Upper lobe of right lung (tissue), 1 donor: ENCODE data around the gene MAML3. TPM values are rescaled to one million over a fixed set of nuclear protein-coding genes. Genes with fewer than 3 reads are reported as not detected.
A peak's percentile ranks its signal among the peaks of the same experiment; 100 is the strongest.

Experiments used
- ATAC-seq: fragments of 200-7000 bp; cut with Tn5 transposase; one replicate; pipeline ENCODE4 v1.9.1; 2020; ENCODE audit warnings: mild to moderate bottlenecking, moderate library complexity
- DNase-seq: peaks from one replicate; pipeline ENCODE4 v3.0.0-alpha.2; 2020
- H3K27ac ChIP-seq: fragments of 200-600 bp; one replicate; pipeline ENCODE4 v1.8.0; 2022
- H3K27me3 ChIP-seq: fragments of 200-600 bp; one replicate; pipeline ENCODE4 v1.8.0; 2022; ENCODE audit warnings: mild to moderate bottlenecking
- H3K36me3 ChIP-seq: fragments of 200-600 bp; one replicate; pipeline ENCODE4 v1.8.0; 2022
- H3K4me1 ChIP-seq: fragments of 200-600 bp; one replicate; pipeline ENCODE4 v1.8.0; 2022
- H3K4me3 ChIP-seq: fragments of 200-600 bp; one replicate; pipeline ENCODE4 v1.8.0; 2022; ENCODE audit warnings: mild to moderate bottlenecking
- H3K9me3 ChIP-seq: fragments of 200-600 bp; one replicate; pipeline ENCODE4 v1.8.0; 2022
- CTCF ChIP-seq: fragments of 200-600 bp; IDR thresholded peaks from one replicate; pipeline ENCODE4 v1.8.0; 2022; ENCODE audit warnings: antibody characterized with exemption
- intact Hi-C: fragments of 100-400 bp; cut with DNase I; formaldehyde crosslinking; loops from one replicate; pipeline ENCODE4 v1.11.0; 2022
- total RNA-seq: library from RNA; stranded (reverse); fragmentation: NEBNext Ultra II Directional; extraction: Animal tissue kit (Norgen Biotek cat#: 25700); gene quantifications from one replicate; pipeline ENCODE4 v1.2.1, GENCODE V29; 2021
- donor health status: DM: no; HTN: yes; CAD: no; lungs with severe emphysema.

The MAML3 gene
- total RNA-seq, 1 donor from 2014 or later: 13.1 TPM

DNA sequence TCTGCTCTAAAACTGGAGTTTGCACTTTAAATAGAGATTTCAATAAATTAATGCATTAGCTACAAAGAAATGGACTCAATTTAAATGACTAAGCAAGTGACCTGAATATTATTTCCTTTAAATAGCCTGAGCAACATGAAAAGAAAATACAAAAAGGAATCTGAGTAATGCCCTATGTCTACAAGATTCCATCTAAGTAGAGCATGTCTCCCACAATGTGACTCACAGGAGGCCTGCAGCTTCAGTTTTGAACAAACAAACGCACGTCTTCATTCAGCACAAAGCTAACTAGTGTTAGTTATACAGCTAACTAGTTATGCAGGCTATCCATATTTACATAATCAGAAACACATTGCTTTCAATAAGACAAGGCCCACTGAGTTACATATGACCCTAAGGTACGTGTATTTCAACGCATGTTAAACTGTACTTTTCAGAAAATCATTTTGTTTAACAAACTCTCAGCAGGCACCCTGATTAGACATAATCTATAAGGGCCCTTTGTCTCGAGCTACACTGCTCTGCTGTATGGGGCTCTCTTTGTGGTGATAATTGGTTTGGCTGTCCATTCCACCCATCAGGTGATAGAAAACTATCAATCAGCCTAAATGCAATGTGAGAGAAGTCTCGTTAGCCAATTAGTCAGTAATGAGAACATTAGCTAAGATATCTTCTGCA, 116.5 kb downstream of the MAML3 start:
- no peaks in the 10 kb centered on the region for H3K27me3 ChIP-seq
- TF ChIP-seq CTCF: no peak
- no peaks in the 10 kb centered on the region for H3K36me3 ChIP-seq
- ATAC-seq: peak; percentile 82
- H3K4me1 ChIP-seq: peaks cover 10% of the 10 kb centered on the region
- intact Hi-C loops: no loop called here
- no peaks in the 10 kb centered on the region for H3K9me3 ChIP-seq
- DNase-seq: no peak
- no peak overlapping the region for H3K27ac ChIP-seq
- no peak overlapping the region for H3K4me3 ChIP-seq

DNA sequence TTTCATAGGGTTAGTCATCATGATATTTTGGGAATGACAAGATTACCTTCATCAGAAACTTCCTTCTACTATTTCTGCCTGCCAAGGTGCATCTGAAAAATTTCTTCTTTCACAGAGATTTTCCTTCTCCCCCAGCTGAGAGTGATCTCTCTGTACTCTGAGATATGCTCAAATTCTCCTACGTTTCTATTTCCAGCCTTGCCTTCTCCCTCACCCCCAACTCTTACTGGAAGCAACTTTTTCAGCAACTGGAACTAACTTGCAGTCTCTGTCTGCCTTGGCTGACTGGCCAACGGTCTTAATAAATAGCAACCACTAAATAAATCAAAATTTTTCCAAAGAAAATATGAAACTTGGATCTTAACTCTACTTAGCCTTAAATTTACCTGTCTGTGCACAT, 122.3 kb downstream of the MAML3 start:
- DNase-seq (no peak), ATAC-seq (no peak)
- Histone ChIP-seq H3K36me3 (no peaks in the 10 kb centered on the region), H3K4me1 (no peaks in the 10 kb centered on the region), H3K9me3 (no peaks in the 10 kb centered on the region), H3K27ac (no peak overlapping the region), H3K4me3 (no peak overlapping the region), H3K27me3 (no peaks in the 10 kb centered on the region)
- TF ChIP-seq CTCF: no peak
- intact Hi-C loops: no loop called here

DNA sequence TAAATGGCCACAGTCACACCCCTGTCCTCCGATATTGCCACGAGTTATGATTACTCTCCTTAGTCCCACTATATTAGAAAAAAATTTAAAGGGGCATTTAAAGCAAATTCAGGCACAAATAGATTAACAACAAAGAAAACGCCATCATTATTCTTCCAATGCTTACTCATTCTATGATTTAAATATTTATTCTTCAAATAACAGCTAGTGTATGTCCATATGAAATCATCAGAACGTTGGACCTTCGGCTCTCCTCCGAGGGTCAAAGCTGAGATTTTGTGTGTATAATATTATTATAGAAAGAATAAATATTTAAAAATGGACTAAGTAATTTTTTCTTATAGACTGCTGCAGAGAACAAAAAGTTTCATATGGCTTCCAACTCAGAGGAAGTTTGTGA, 122.9 kb downstream of the MAML3 start:
- ATAC-seq: no peak

DNA sequence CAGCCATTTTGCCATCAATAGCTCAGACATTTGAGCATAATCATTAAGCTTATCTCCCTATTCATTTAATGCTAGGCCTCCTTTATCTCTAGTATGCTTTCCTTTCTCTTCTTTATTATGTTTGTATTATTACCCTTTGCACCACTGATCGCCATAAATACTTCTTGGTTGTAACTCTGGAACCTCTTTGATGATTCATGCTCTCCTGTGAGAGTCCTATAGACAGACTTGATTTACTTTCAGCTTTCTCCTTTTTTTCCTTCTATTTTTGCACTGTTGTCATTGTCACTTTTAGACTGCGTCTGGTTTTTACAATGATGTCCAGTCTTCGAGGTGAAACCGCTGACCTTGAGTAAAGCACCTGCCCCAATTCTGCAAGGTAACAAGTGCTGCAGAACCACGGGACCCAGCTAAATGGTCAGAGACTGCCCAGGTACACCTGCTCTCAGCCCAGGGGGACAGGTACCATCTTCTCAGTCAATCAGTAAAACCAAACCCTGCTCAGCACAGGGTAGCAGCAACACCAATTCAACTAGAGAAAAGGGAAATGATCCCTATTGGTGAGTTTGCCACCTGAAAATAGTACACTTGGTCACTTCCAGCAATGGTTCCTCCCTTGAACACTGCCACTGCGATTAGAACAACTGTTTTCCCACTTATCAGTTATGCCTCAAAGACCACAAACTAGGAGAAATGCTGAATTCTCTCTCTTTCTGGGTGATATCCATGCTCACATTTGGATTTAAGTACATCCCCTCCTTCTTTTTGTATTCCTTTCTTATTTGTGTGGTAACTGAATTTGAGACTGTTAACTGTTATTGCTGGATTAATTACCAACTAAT, 125.1 kb downstream of the MAML3 start:
- ATAC-seq: no peak
- intact Hi-C loops: no loop called here

More for the DNA sequence above, 122.9 kb downstream of the MAML3 start:
- TF ChIP-seq CTCF: no peak
- DNase-seq: no peak
- Histone ChIP-seq H3K27ac (no peak overlapping the region), H3K9me3 (no peaks in the 10 kb centered on the region), H3K4me1 (no peaks in the 10 kb centered on the region), H3K36me3 (no peaks in the 10 kb centered on the region), H3K27me3 (no peaks in the 10 kb centered on the region), H3K4me3 (no peak overlapping the region)
- intact Hi-C loops: no loop called here

GRCh38 chr4:140028101-140028500, 125.9 kb downstream of the MAML3 start:
- intact Hi-C loops: no loop called here
- Histone ChIP-seq H3K4me1 (no peaks in the 10 kb centered on the region), H3K9me3 (no peaks in the 10 kb centered on the region), H3K27me3 (no peaks in the 10 kb centered on the region), H3K36me3 (no peaks in the 10 kb centered on the region), H3K4me3 (no peak overlapping the region), H3K27ac (no peak overlapping the region)
- DNase-seq (no peak), ATAC-seq (no peak)
- TF ChIP-seq CTCF: no peak

More for the DNA sequence above, 125.1 kb downstream of the MAML3 start:
- no peak for TF ChIP-seq CTCF
- DNase-seq: no peak
- no peak overlapping the region for H3K4me3 ChIP-seq
- no peak overlapping the region for H3K27ac ChIP-seq
- H3K36me3 ChIP-seq: no peaks in the 10 kb centered on the region
- H3K4me1 ChIP-seq: no peaks in the 10 kb centered on the region
- H3K9me3 ChIP-seq: no peaks in the 10 kb centered on the region
- no peaks in the 10 kb centered on the region for H3K27me3 ChIP-seq
